MV-4-11 (cell line): ENCODE data around the gene PRM3.
A peak's percentile ranks its signal among the peaks of the same experiment; 100 is the strongest.

Source experiments
- DNase-seq: peaks from one replicate; lab custom pipeline; 2025; lab: John Stamatoyannopoulos, UW

Gene PRM3

GRCh38 chr16:11272921-11273720 lies at the start of gene PRM3:
Gene PRM3, minus strand, starts transcription at chr16:11273629. Its CDS starts 34 bp downstream, at chr16:11273595.
- no peak for DNase-seq

- no peak for DNase-seq
Observed at GRCh38 chr16:11322823-11323222, 49.4 kb upstream of the PRM3 start.

GRCh38 chr16:11321662-11322061 lies 48.2 kb upstream of the PRM3 start:
- no peak for DNase-seq

GRCh38 chr16:11320170-11320569 lies 46.7 kb upstream of the PRM3 start:
- no peak for DNase-seq

GRCh38 chr16:11319529-11320146 lies 46.2 kb upstream of the PRM3 start:
- DNase-seq = no peak

- DNase-seq = no peak
Observed at GRCh38 chr16:11318817-11319216, 45.4 kb upstream of the PRM3 start.

GRCh38 chr16:11316331-11317015 lies 43.0 kb upstream of the PRM3 start:
- no peak for DNase-seq

GRCh38 chr16:11315510-11315909 lies 42.1 kb upstream of the PRM3 start:
- no peak for DNase-seq

GRCh38 chr16:11314309-11314894 lies 41.0 kb upstream of the PRM3 start:
- DNase-seq = no peak

GRCh38 chr16:11313493-11314308 lies 40.3 kb upstream of the PRM3 start:
- no peak for DNase-seq

- DNase-seq = no peak
Observed at GRCh38 chr16:11312718-11313492, 39.5 kb upstream of the PRM3 start.

GRCh38 chr16:11310997-11311561 lies 37.6 kb upstream of the PRM3 start:
- DNase-seq = peak; percentile 99

- DNase-seq = no peak
Observed at GRCh38 chr16:11310634-11310977, 37.2 kb upstream of the PRM3 start.

GRCh38 chr16:11309895-11310633 lies 36.6 kb upstream of the PRM3 start:
- peak; percentile 5 for DNase-seq

- DNase-seq = peak; percentile 6
Observed at GRCh38 chr16:11308493-11309283, 35.3 kb upstream of the PRM3 start.

GRCh38 chr16:11307639-11308492 lies 34.4 kb upstream of the PRM3 start:
- DNase-seq = peak; percentile 19

GRCh38 chr16:11306997-11307638 lies 33.7 kb upstream of the PRM3 start:
- peak; percentile 96 for DNase-seq

GRCh38 chr16:11306381-11306780 lies 33.0 kb upstream of the PRM3 start:
- DNase-seq = no peak
